Stimulated activated CD4-positive, alpha-beta T cell treated with anti-CD3 and anti-CD28 coated beads, Interleukin-15, amount 100 ng/mL, for 1 hour (primary cell): Measurements from ENCODE around the gene RELN.

Source experiments
- DNase-seq, 2 donors: peaks; one replicate each; pipeline ENCODE4 v3.0.0-alpha.2; 2020; ENCODE audit warnings: low read depth in 1 of 2, low spot score in 1 of 2

RELN gene

DNA sequence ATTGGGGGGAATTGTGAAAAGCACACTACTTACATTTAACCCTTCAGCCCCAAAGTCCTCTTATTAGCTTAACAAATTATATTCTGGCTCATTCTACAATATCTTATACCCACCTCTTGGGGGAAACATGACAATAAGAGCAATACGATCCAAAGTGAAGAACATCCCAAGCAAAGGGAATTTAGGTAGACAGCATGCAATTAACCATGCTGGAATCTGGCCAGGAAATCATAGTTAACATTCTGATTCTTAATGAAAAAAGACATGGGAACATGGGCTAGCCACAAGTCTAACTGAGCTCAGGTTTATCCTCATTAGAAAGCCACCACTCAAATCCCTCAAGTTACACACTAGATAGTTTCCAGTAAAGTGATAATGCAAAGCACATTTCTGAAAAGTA lies 301.5 kb downstream of the RELN start:
- DNase-seq = no peak

DNA sequence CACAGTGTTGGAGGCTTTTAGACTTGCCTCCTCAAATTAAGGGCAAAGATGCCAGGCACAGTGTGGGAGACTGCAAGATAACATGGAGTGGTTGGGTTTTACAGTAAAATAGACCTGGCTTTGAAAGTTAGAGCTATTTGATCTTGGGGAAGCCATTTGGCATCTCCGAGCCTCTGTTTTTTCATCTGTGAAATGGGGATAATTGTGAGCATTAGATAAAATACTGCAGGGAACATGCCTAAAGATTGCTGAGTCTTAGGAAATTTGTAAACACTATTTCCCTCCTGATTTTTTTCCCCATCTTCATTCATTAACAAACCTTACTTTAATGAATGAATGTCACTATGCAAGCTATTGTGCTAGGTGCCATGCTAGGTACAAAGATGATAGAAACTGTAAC lies 302.2 kb downstream of the RELN start:
- no peak for DNase-seq

DNA sequence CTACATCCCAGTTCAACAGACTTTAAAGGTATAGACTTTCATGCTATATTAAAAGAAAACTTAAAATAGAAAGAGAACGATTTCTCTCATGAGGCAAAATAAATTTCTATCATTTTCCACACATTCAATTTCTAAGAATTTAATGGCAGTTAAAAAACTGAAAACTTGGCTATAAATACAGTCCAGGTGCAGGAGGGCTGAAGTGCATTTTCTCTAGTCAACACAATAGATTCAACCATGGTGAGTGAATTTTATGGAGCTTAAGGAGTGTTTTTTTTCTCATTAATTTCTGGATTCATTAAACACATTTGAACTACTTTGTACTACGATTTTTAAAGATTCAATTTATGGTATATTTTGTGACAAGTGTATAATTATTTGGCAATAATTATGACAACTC lies 302.7 kb downstream of the RELN start:
- no peak for DNase-seq

DNA sequence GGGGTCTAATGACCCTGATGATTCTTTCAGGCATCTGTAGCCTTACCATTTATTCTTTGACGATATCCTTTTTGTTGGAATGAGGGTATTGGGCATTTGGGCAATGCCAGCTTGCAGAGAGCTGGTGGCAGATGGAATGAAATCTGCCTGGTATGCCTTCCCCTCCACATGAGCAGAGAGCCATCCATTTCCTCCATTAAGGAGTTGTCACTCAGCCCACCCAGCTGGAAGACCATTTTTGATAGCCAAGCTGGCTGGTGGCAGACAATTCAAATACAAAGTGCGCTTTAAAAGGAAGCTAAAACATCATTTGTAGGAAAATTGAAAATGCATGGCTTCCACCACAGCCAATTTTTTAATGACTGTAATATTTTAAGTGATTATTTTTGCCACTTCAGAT lies 303.4 kb downstream of the RELN start:
- no peak for DNase-seq

DNA sequence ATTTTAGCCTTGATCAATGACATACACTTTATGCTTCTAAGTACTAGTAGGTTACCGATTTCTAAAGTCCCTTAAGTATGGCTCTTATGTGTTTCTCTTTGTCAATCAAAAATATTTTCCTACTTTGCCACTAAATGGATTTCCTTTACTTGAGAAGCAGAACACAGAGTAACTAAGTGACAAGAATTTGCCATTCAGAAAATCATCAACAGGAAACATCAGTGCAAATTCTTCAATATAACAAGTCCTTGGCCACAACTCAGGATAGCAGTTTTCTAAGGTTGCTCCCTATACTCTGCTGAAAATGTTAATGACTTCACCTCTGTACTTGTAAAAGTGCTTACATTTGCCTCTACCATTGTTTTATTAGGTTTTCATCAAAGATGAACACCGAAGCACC lies 303.8 kb downstream of the RELN start:
- DNase-seq = no peak

DNA sequence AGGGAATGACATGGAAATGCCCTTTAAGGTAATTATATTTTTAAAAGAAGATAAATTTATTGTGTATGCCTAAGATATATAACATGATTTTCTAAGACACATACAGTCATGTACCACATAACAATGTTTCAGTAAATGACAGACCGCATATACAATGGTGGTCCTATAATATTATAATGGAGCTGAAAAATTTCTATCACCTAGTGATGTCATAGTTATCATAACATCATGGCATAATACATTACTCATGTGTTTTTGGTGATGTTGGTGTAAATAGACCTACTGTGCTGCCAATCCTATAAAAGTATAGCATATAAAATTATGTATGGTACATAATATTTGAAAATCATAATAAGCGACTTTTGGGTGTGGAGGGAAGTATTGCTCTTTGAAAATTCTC lies 306.1 kb downstream of the RELN start:
- no peak for DNase-seq

DNA sequence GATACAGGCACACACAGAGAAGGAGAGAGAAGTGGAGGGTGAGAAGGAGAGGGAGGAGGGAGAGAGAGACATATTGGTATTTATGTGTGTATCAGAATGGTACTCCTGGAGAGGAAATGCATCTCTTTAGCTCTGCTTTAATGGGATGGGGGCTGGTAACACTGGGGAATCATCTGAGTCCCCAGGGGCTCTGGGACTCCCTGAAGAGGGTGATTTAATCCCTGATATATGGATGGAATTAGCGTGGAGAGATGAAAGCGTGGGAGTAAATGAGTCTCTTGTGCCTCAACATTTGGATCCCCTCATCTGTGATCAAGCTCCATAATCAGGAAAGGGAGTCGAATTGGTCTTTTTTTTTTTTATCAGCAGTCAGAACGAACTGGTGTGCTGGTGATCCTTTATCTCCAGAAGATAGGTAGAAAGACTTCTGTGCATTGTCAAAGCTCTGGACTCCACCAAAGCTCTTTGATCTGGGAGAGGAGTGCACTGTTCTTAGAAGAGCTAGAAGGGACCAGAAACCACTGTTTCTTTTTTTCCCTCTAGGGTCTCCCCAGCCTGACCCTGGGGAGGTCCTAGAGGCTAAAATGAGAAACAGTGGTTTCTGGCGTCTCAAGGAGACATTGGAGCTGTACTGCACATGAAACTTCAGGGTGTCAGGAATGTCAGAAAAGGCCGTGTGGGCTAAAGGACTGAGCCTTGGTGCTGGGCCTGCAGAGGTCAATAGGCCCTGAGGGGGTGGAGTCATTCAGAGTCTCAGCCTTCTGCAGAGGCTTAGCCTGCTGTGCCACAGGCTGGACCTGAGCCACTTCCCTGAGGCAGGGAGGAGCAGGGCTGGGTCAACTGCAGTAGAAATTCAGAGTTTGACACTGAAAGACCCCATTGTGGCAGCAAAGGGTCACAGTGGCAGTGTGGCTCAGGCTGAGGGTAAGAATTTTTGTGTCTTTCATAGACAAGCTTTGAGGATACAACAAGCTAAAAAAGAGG lies 309.0 kb downstream of the RELN start:
- DNase-seq = no peak

DNA sequence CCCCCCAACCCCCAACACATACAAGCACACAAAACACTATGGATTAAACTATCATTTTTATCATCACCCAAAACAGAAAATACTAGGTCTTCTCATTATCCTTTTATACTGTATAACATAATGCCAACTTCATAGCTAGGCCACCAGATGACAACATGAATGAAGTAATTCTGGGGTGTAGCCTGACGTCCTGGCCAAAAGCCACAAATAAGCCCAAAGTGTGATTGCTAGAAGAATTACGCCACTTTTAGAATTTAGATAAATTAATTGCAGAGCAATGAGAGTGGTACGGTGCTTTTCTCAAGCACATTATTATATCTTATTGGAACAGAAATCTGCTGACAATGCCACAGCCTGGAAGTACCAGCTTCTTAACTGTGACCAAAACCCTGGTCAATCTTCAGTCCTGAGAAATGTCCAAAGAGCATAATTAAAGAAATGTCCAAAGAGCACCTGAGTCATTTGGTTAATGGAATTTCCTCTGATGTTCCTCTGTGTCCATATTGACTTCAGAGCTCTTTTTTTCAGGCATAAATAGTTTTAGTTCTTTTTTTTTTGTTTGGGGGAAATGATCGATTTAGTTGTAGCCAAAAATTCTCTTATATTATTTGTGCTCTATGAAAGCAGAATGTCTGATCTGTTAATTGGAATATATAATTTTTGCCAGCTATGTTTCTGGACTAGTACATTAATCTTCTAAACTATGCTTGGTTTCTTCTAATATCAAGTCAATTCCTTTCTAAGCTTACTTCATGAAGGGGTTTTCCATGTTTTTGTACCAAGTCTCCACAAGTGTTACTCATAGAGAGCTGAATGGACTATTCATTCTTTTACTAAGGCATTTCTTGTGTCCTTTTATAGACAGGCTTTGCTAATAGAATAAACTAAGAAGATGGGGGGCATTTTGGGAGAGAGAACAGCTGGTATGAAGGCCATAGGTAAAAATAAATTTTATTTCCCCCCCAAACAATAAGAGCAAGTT lies 310.0 kb downstream of the RELN start:
- no peak for DNase-seq

DNA sequence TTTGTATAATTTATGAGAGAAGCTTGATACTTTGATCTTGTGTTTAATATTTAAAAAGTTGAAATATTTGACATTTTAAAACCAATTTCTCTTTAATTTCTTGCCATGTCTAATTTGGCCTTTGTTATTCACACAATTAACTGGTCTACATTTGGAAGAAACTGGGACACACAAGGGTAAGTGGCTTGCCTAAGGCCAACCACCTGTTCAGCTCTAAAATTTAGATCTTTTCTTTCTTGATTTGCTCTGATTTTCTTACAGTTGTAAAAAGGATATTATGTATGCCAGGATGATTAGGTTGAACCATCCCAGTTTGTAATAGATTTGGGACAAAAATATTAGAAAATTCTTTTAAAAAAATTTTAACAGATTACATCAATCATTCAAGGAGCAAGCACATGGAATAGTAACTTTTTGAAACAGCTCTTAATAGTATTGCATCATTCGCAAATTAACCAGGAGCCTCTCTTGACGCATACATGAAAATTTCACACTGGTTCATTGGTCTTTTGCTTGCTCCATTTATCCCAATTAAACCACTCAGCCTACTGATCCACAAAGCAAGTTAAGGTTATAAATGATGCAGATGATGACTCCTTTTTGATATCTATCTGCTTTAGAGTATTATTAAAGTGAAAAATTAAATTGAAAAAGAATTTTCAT lies 321.0 kb downstream of the RELN start:
- no peak for DNase-seq

DNA sequence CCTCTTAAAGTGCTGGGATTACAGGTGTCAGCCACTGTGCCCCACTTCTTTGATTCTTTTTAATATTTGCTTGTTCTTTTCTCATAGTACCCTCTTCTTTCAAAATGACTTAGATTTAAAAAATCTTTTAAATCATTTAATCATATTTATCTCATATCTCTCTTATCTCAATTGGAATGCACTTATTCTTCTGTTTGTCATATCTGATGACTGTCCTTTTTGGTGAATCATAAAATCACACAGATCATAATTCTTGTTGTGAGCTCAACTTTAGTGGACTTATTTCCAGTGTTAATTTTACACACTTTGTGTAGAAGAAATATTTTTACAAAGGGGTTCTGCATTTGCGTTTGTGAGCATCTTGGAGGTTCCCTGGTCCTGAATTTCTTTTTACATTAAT lies 323.1 kb downstream of the RELN start:
- no peak for DNase-seq

DNA sequence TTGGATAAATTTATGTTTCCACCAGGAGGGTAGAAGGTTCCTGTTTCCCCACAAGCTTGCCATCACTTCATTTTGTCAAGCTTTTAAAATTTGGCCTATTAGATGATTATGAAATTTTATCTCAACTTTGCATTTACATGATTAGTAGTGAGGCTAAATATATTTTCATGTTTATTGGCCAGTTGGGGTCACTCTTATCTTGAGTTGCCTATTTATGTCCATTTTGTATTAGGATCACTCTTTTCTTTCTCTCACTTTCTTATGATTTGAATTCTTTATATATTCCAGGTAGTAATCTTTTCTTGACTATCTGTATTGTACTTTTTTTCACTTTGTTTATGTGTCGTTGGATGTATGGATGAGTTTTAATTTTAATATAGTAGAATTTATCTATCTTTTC lies 324.9 kb downstream of the RELN start:
- no peak for DNase-seq

DNA sequence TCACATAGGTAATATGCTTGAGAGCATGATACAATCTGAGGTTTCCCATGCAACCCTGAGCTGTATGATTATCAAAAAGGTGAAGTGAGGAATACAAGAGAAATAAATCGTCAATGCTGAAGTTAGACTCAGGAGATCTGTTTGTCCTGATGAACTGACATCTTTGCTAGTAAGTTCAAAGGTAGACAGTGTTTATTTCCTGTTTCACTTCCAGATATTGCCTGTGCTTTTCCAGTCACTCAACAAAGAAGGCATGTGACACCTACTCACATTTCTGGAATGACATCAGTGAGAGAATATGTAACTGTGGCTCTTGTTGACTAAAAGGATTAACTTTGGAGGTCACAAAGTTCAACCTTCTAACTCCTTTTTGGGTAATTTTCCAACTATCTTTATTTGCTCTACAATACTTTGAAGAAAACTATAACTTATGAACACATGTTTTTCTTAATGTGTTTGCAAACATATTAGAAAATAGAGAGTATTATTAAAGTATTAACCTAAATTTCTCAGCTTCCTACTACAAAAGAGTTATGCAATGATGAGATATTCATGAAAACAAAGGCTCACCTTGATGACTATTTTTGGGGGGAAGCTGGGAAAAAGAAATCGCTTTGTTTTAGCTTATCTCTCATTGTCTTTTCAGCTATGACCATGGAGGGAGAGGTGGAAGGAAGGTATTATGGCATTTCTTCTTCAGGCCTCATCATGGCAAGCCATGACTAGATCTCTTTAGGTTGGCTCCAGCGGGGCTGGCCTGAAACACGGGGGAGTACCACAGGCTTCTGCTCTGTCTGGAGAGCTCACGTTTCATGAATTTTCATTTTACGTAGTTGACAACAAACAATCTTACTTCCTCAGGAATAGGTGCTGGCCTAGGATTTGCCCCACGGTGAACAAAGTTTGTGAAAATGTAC lies 328.7 kb downstream of the RELN start:
- DNase-seq = no peak

DNA sequence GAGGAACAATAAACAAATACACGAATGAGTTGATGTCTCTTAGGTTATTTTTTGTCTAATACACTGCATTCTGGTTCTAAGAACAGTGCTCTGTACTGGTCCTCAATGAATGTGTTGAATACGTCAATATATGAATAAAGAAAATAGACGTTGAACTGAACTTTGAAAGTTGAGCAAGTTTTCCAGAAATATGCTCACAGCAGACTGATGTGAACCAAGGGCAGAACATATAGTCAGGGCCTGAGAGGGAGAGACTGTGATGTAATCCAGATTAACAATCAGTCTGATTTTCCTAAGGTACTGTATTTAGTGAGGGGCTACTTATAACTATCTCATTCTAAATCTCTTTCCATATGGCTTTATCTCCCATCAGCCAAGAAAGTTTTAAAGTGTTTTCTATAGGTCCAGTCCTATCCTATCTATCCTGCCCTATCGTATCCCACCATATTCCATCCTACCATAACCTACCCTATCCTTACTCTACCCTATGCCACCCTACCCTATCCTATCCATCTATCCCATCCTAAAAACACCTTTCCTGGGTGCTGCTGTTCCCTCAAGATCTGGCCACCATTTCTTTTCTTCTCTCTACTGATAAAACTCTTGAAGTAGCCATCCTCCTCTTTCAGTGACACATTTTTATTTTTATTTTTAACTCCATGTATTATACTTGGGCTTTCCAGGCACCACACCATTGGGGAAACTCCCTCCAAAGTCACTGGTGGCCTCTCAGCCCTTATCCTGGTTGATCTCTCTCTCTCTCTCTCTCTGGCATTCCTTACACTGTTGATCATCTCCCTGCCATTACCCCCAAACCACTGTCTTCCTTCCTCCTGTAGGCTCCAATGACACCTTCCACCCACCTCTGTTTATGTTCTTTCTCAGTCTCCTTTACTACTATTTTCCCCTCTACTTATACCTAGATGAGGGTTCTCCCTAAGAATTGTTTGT lies 331.1 kb downstream of the RELN start:
- no peak for DNase-seq

DNA sequence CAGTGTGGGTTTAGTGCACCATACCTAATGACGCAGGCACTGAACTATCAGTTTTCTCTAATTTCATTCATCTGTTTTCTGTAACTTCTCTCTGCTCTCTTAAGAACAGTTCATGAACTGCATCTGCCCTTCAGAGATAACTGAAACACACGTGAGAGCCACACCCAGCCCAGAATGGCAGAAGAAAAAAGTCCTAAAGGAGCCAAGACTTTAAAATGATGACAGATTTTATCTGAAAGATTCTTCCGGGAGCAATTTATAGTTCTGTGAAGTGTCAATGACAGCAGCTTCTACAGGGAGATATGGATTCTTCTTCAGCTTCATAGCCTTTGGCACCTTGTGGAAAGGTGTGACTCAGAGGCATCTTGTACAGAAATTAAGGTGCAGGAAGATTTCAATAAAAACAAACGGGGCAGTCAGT lies 332.0 kb downstream of the RELN start:
- no peak for DNase-seq

DNA sequence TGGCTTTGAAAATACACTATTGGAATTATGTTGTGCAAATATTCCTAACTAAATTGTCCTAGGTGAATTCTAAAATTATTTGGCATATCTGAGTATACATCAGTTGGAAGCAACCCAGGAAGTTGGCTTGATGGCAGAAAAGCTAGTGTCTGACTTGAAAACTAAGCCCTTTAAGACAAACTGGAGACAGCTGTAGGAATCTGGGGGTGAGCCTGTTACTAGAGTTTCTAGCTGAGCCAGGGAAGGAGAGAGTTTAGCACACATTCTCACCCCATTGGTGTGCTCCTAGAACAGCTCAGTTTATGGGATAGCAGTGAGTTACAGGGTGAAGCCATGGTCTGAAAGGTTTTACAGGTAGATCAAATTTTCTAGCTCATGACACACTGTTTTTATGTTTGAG lies 333.2 kb downstream of the RELN start:
- no peak for DNase-seq

DNA sequence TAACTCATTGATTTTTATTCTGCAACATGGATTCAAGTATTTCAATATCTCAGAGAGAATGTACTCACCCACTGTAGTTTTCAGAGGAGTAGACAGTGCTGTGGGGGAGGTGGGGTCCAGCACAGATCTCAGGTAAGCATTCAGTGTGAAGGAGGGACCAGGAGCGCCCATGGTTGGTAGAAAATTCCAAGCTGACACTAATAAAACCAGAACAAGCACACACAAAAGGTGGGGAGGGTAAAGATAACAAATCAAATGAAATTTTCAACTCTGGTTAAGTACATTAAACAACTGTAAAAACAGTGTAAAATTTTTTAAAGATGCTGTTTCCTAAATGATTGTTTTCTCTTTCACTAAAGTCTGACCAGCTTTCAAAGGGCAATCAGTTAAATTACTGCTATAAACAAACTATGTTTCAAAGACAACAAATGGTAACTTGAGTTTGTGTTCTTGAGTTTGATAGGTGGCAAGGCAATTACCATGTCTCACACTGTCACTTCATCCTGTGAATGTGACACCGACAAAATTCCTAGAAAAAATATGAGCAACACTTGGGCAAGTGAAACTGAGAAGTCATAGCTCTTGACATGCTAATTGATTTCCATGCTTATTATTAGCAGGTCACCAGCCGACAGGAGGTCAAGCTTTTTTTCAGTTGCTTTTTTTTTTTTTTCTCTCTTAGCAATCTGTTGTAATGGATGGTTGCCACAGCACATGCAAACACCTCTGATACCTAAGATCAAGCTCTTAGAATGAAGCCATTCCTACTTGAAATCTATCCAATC lies 337.7 kb downstream of the RELN start:
- DNase-seq = no peak

DNA sequence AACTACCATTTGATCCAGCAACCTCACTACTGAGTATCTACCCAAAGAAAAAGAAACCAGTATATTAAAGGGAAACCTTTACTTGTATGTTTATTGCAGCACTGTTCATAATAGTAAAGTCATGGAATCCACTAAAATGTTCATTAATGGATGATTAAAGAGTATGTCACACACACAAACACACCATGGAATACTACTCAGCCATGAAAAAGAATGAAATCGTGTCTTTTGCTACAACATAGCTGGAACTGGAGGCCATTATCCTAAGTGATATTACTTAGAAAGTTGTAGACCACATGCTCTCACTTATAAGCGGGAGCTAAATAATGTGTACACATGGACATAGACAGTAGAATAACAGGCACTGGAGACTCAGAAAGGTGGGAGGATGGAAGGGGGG lies 340.4 kb downstream of the RELN start:
- DNase-seq = no peak

DNA sequence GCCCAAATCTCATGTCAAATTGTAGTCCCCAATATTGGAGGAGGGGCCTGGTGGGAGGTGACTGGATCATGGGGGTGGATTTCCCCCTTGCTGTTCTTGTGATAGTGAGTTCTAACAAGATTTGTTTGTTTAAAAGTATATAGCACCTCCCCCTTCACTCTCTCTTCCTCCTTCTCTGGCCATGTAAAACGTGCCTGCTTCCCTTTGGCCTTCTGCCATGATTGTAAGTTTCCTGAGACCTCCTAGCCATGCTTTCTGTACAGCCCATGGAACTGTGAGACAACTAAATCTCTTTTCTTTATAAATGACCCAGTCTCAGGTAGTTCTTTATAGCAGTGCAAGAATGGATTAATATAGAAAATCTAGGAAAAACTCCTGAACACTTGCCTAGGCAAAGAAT lies 341.3 kb downstream of the RELN start:
- no peak for DNase-seq
